Stomach (tissue), 9 donors: ENCODE data around the gene SH3BGR. TPM values are rescaled to one million over a fixed set of nuclear protein-coding genes. Genes with fewer than 3 reads are reported as not detected.
A peak's percentile ranks its signal among the peaks of the same experiment; 100 is the strongest.

Experiments
- DNase-seq, 2 donors: peaks; one replicate each; pipeline versions ENCODE4 v3.0.0 to v3.0.0-alpha.2; 2013 to 2019
- H3K27ac ChIP-seq, 5 donors: fragments of 200-600 bp in 4 of 5; sonication (generic) in 4 of 5; one replicate each; pipeline ENCODE4 v1.5.1; 2013 to 2019; ENCODE audit warnings: mild to moderate bottlenecking in 1 of 5, moderate library complexity in 1 of 5
- H3K27me3 ChIP-seq, 3 donors: fragments of 200-600 bp; sonication (generic); one replicate each; pipeline ENCODE4 v1.5.1; 2017 to 2019; ENCODE audit warnings: mixed run types in 1 of 3
- H3K36me3 ChIP-seq, 4 donors: fragments of 200-600 bp; sonication (generic); 1 replicate in 3 of 4; 2 replicates in 1 of 4; pipeline ENCODE4 v1.5.1; 2016 to 2019
- H3K4me1 ChIP-seq, 4 donors: fragments of 200-600 bp; sonication (generic); one replicate each; pipeline ENCODE4 v1.5.1; 2016 to 2019
- H3K4me3 ChIP-seq, 4 donors: fragments of 200-600 bp; sonication (generic) in 3 of 4; one replicate each; pipeline ENCODE4 v1.5.1; 2016 to 2019; ENCODE audit warnings: mild to moderate bottlenecking in 1 of 4
- H3K9me3 ChIP-seq, 4 donors: fragments of 200-600 bp; sonication (generic); one replicate each; pipeline ENCODE4 v1.5.1; 2016 to 2019
- EP300 ChIP-seq: sonication (generic); formaldehyde crosslinking; IDR thresholded peaks from one replicate; pipeline ENCODE4 v1.6.1; 2017; ENCODE audit warnings: antibody characterized with exemption
- POLR2A ChIP-seq, 4 donors: fragments of 450-650 bp; IDR thresholded peaks; one replicate each; pipeline ENCODE4 v1.6.1; 2016; ENCODE audit warnings: antibody characterized with exemption in 4 of 4, control low read depth in 2 of 4, mild to moderate bottlenecking in 1 of 4, moderate library complexity in 1 of 4
- POLR2AphosphoS5 ChIP-seq, 3 donors: sonication (generic); formaldehyde crosslinking; IDR thresholded peaks; one replicate each; pipeline ENCODE4 v1.6.1; 2016; ENCODE audit warnings: antibody characterized with exemption in 3 of 3
- WGBS, 5 donors: extraction: QIAGEN DNeasy Blood & Tissue Kit in 3 of 5; methylation state at CpG; one replicate each; pipeline versions ENCODE4 v1.1.5 to v1.1.7; 2013 to 2018; 5-methylcytosine and 5-hydroxymethylcytosine counted together
- intact Hi-C: fragments of 100-400 bp; cut with DNase I; formaldehyde crosslinking; loops from one replicate; pipeline ENCODE4 v1.15.1; 2023; ENCODE audit warnings: low total_unique reads
- polyA plus RNA-seq, 3 donors: library from polyadenylated mRNA; stranded (reverse); fragments of 200-250 nt; gene quantifications; one replicate each; pipeline ENCODE4 v1.2.3, GENCODE V29; 2013
- total RNA-seq, 5 donors: library from RNA; depleted of rRNA; stranded (reverse); fragments of >200 nt; gene quantifications; one replicate each; pipeline versions ENCODE4 v1.1.0 to v1.2.3, GENCODE V29; 2014 to 2016
- TF ChIP-seq, protein P1 (sequence below), 7 experiments: fragments of 450-650 bp in 4 of 7; fragments of 200-600 bp in 3 of 7; sonication (generic) in 3 of 7; IDR thresholded peaks; one replicate each; pipeline ENCODE4 v1.5.1; 2016 to 2019; ENCODE audit warnings: antibody characterized with exemption in 7 of 7, control low read depth in 2 of 7, mild to moderate bottlenecking in 1 of 7
- donor health status: healthy with polysubstance abuse.
- donor health status: Bipolar disorder and iron deficiency.
- donor health status: healthy.

Gene SH3BGR
- total and polyA plus RNA-seq, 8 donors: 0.87 to 295 (median 7.9) TPM; not detected in 1

- H3K27me3 ChIP-seq: no peaks in the 10 kb centered on the region
- H3K4me3 ChIP-seq: no peak overlapping the region
- DNase-seq: peak in 1 of 2 donors; percentile 30
- no peaks in the 10 kb centered on the region for H3K9me3 ChIP-seq
- peaks cover 0 to 29% (median 10%) of the 10 kb centered on the region in 4 donors for H3K4me1 ChIP-seq
- no peaks in the 10 kb centered on the region for H3K36me3 ChIP-seq
- intact Hi-C loops: loop anchor here (5.0 kb wide), 1 partner anchor 198 kb away; no protein-coding TSS in a partner anchor
- no peak overlapping the region for H3K27ac ChIP-seq
- 27 to 45% (median 30%) methylated on average over 5 of the region's 5 CpGs for whole genome bisulfite sequencing, 5 donors
- TF ChIP-seq, protein P1, sequence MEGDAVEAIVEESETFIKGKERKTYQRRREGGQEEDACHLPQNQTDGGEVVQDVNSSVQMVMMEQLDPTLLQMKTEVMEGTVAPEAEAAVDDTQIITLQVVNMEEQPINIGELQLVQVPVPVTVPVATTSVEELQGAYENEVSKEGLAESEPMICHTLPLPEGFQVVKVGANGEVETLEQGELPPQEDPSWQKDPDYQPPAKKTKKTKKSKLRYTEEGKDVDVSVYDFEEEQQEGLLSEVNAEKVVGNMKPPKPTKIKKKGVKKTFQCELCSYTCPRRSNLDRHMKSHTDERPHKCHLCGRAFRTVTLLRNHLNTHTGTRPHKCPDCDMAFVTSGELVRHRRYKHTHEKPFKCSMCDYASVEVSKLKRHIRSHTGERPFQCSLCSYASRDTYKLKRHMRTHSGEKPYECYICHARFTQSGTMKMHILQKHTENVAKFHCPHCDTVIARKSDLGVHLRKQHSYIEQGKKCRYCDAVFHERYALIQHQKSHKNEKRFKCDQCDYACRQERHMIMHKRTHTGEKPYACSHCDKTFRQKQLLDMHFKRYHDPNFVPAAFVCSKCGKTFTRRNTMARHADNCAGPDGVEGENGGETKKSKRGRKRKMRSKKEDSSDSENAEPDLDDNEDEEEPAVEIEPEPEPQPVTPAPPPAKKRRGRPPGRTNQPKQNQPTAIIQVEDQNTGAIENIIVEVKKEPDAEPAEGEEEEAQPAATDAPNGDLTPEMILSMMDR (IDR thresholded peaks at IDR 0.05): no peak
- TF ChIP-seq POLR2A (IDR thresholded peaks at IDR 0.05): no peak
- no peak for TF ChIP-seq POLR2AphosphoS5 (IDR thresholded peaks at IDR 0.05)
- no peak for TF ChIP-seq EP300
Observed at GRCh38 chr21:39518847-39519210, 67.1 kb downstream of the SH3BGR start.

DNA sequence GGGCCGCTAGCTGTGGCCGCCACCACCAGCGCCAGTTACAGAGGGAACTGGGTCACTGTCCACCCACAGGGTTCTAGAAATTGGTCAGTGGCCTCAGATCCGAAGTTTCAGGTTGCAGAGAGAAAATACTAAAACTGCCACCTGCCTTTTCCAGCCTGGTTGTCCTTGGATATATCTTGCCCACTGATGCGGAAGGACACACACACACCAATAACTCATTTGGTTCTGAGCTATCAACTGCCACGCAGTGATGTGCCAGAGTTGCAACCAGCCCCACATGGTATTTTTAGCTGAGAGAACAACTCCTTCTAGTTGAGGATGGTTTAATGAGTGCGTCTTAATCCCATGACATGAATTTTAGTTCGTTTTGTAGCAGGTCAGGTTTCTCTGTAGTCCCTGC, 68.1 kb downstream of the SH3BGR start:
- Histone ChIP-seq H3K27me3 (no peaks in the 10 kb centered on the region), H3K9me3 (no peaks in the 10 kb centered on the region), H3K36me3 (no peaks in the 10 kb centered on the region), H3K4me1 (peaks cover 0 to 34% (median 11%) of the 10 kb centered on the region in 4 donors), H3K27ac (no peak overlapping the region), H3K4me3 (no peak overlapping the region)
- DNase-seq: no peak
- TF ChIP-seq POLR2AphosphoS5 (IDR thresholded peaks at IDR 0.05): no peak
- no peak for TF ChIP-seq EP300
- TF ChIP-seq, protein P1 (IDR thresholded peaks at IDR 0.05): no peak
- TF ChIP-seq POLR2A (IDR thresholded peaks at IDR 0.05): no peak
- 72 to 95% (median 92%) methylated on average over 8 of the region's 8 CpGs for WGBS, 5 donors
- intact Hi-C loops: loop anchor here (5.0 kb wide), 1 partner anchor 197 kb away; no protein-coding TSS in a partner anchor

DNA sequence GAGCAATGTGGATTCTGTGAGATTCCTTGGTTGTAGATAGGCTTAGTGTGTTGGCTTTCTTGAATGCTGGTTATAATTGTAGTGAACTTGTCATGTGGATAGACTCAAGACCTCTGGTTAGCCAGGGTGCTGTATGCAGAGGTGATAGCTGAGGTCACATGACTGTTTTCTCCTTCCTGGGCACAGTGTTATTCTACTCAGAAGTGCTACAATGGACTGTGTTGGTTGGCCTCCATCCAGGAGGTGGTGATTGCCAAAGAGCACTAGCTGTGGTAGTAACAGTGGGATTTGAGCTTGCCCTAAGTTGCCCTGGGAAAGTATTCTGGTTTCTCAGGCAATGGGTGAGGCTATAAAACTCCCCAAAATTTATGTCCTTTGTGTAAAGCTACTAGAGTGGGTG, 71.6 kb downstream of the SH3BGR start:
- H3K36me3 ChIP-seq: no peaks in the 10 kb centered on the region
- peaks cover 14 to 45% (median 23%) of the 10 kb centered on the region in 4 donors for H3K4me1 ChIP-seq
- peak in 1 of 3 donors; percentile 34 for TF ChIP-seq POLR2AphosphoS5 (IDR thresholded peaks at IDR 0.05)
- TF ChIP-seq POLR2A (IDR thresholded peaks at IDR 0.05): no peak
- H3K4me3 ChIP-seq: no peak overlapping the region
- no peaks in the 10 kb centered on the region for H3K9me3 ChIP-seq
- H3K27me3 ChIP-seq: no peaks in the 10 kb centered on the region
- peak; percentile 24 to 85 for DNase-seq
- H3K27ac ChIP-seq: peak overlapping the region in 1 of 5 donors; percentile 8
- intact Hi-C loops: no loop called here

DNA sequence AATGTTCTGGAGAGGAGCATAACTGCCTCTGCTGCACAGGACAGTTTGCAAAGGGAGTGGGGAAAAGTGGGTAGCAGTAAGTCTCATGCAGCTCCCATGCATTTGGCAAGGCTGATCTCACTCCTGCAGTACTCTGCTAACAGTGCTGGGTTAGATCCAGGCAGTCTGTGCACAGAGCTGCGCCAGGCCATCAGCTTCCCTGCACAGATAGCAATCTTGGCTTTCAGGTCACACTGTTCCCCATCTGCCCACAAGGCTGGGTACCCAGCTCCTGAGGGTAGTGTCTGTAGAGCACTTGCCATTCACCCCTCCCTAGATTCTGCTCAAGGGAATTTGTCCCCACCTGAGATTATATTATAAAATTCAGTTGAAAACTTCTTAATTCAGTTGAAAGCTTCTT, 72.1 kb downstream of the SH3BGR start:
- peaks cover 14 to 45% (median 24%) of the 10 kb centered on the region in 4 donors for H3K4me1 ChIP-seq
- WGBS, 5 donors: 23 to 88% (median 39%) methylated on average over 1 of the region's 1 CpG

GRCh38 chr21:39525129-39525528, 73.4 kb downstream of the SH3BGR start:
- 23 to 42% (median 36%) methylated on average over 3 of the region's 3 CpGs for WGBS, 5 donors
- H3K36me3 ChIP-seq: no peaks in the 10 kb centered on the region
- H3K4me1 ChIP-seq: peaks cover 14 to 44% (median 24%) of the 10 kb centered on the region in 4 donors
- H3K27me3 ChIP-seq: no peaks in the 10 kb centered on the region
- TF ChIP-seq, protein P1 (IDR thresholded peaks at IDR 0.05): no peak
- TF ChIP-seq EP300 (no peak), POLR2A (IDR thresholded peaks at IDR 0.05) (no peak), POLR2AphosphoS5 (IDR thresholded peaks at IDR 0.05) (no peak)
- no peak overlapping the region for H3K4me3 ChIP-seq
- DNase-seq: no peak
- H3K9me3 ChIP-seq: no peaks in the 10 kb centered on the region
- intact Hi-C loops: no loop called here
- no peak overlapping the region for H3K27ac ChIP-seq

More for the DNA sequence above, 72.1 kb downstream of the SH3BGR start:
- no peak overlapping the region for H3K4me3 ChIP-seq
- TF ChIP-seq POLR2A (IDR thresholded peaks at IDR 0.05) (no peak), EP300 (no peak), POLR2AphosphoS5 (IDR thresholded peaks at IDR 0.05) (no peak)
- TF ChIP-seq, protein P1 (IDR thresholded peaks at IDR 0.05): no peak
- peak overlapping the region in 1 of 5 donors; percentile 8 for H3K27ac ChIP-seq
- no peaks in the 10 kb centered on the region for H3K9me3 ChIP-seq
- no peaks in the 10 kb centered on the region for H3K27me3 ChIP-seq
- no peaks in the 10 kb centered on the region for H3K36me3 ChIP-seq
- intact Hi-C loops: no loop called here
- DNase-seq: no peak
